ENCODE data around the gene TMOD3.

The TMOD3 gene

DNA sequence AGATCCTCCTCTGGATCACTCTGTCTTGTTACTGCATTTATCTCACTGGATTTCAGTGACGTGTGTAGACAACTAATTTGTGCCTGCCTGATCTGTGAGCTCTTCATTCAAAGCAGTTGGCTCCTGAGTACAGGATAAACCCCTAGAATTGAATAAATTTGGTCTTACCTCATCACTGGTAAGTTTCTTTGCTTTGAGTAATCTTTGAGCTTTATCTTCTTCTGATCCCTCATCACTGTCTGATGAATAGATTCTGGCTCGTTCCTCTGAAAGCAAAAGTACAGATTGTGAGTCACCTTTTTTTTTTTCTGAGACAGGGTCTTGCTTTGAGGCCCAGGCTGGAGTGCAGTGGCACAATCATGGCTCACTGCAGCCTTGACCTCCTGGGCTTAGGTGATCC, 117.7 kb downstream of the TMOD3 start:
- H3K9ac ChIP-seq (ENCODE audit: low read depth, low read length): no peak overlapping the region
- no peak overlapping the region for H3K27ac ChIP-seq (ENCODE audit: low read depth, low read length)
- no peak overlapping the region for H3K4me3 ChIP-seq (ENCODE audit: low read depth, low read length)
- H3K27me3 ChIP-seq (ENCODE audit: control insufficient read depth, insufficient read depth, low read length): no peaks in the 10 kb centered on the region
- H3K9me3 ChIP-seq (ENCODE audit: control insufficient read depth, insufficient read depth, low read length): no peaks in the 10 kb centered on the region
- H3K36me3 ChIP-seq (ENCODE audit: control insufficient read depth, insufficient read depth, low read length): peaks cover 80% of the 10 kb centered on the region
- no peaks in the 10 kb centered on the region for H3K4me1 ChIP-seq (ENCODE audit: control insufficient read depth, insufficient read depth, low read length)

DNA sequence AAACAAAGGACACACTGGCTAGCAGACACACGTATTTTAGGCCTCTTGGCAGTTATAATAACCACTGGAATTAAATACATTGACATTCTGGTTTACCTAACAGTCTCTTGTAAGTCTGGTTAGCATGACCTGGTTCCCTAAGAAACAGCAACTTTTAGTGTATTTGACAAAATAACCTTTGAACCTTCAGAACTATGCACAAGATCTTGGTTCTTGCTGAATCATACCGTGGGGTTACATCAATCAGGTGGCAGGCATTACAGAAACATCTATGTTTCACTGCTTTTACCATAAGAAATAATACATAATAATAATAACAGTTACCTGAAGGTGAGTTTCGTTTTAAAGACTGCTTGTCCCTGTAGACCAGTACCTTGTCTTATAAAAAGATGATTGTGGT, 123.4 kb downstream of the TMOD3 start:
- Histone ChIP-seq H3K4me1 (ENCODE audit: control insufficient read depth, insufficient read depth, low read length) (no peaks in the 10 kb centered on the region), H3K9ac (ENCODE audit: low read depth, low read length) (no peak overlapping the region), H3K36me3 (ENCODE audit: control insufficient read depth, insufficient read depth, low read length) (peaks cover 92% of the 10 kb centered on the region), H3K4me3 (ENCODE audit: low read depth, low read length) (no peak overlapping the region), H3K27ac (ENCODE audit: low read depth, low read length) (no peak overlapping the region), H3K27me3 (ENCODE audit: control insufficient read depth, insufficient read depth, low read length) (no peaks in the 10 kb centered on the region), H3K9me3 (ENCODE audit: control insufficient read depth, insufficient read depth, low read length) (no peaks in the 10 kb centered on the region)

DNA sequence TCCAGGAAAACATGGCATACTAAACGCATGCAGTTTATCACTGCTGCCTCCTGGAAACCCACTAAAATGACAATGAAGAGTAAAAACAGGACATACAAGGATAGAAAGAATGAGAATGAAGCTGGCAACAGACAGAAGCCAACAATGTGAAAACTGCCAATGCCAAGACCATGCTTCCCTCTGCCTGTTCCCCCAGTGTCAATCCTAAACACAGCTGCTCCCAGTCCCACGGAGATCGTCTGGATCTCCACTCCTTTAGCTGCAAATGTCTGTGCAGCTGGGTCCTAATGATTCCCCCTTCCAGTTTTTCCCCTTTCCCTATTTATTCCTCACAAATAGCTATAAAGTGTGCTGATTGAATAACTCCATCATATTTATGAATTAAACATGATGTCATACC, 126.1 kb downstream of the TMOD3 start:
- Histone ChIP-seq H3K27me3 (ENCODE audit: control insufficient read depth, insufficient read depth, low read length) (no peaks in the 10 kb centered on the region), H3K9ac (ENCODE audit: low read depth, low read length) (no peak overlapping the region), H3K4me1 (ENCODE audit: control insufficient read depth, insufficient read depth, low read length) (no peaks in the 10 kb centered on the region), H3K36me3 (ENCODE audit: control insufficient read depth, insufficient read depth, low read length) (peaks cover 91% of the 10 kb centered on the region), H3K9me3 (ENCODE audit: control insufficient read depth, insufficient read depth, low read length) (no peaks in the 10 kb centered on the region), H3K4me3 (ENCODE audit: low read depth, low read length) (no peak overlapping the region), H3K27ac (ENCODE audit: low read depth, low read length) (no peak overlapping the region)
